ENCODE measurements around the gene MARCHF3.

DNA sequence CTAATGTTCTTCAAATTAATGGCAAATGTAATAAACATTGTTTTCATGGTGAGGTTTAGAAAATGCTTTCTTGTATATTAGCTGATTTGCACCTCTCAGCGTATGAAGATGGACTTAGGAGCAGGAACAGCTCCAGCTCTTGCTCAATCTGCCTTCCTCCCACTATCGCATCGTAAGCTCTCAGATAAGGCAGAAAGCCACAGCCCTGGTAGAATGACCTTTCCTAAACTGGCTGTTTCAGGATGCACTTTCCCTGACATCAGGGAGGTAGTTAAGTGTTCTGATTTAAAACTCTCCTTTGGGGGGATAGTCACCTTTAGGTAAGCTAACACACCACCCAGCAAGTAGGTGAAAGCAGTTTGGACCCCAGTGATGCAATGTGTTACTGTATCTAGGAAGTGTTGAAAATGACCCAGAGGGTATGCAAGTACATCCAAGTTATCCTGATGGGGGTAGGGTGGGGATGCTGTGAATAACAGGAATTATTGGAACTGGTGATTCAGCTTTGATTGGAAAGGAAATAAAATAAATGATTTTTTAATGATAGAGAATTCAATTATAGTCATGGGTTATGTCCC is 181.2 kb downstream of the MARCHF3 start:
- no peak for TF ChIP-seq EZH2 (IDR thresholded peaks at IDR 0.05; ENCODE audit: borderline replicate concordance, low read length)
- TF ChIP-seq, protein P1, sequence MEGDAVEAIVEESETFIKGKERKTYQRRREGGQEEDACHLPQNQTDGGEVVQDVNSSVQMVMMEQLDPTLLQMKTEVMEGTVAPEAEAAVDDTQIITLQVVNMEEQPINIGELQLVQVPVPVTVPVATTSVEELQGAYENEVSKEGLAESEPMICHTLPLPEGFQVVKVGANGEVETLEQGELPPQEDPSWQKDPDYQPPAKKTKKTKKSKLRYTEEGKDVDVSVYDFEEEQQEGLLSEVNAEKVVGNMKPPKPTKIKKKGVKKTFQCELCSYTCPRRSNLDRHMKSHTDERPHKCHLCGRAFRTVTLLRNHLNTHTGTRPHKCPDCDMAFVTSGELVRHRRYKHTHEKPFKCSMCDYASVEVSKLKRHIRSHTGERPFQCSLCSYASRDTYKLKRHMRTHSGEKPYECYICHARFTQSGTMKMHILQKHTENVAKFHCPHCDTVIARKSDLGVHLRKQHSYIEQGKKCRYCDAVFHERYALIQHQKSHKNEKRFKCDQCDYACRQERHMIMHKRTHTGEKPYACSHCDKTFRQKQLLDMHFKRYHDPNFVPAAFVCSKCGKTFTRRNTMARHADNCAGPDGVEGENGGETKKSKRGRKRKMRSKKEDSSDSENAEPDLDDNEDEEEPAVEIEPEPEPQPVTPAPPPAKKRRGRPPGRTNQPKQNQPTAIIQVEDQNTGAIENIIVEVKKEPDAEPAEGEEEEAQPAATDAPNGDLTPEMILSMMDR (IDR thresholded peaks at IDR 0.05; ENCODE audit: low read length) = no peak

Measured in OCI-LY1 (cell line).